ENCODE data around the gene PRLH.

DNA sequence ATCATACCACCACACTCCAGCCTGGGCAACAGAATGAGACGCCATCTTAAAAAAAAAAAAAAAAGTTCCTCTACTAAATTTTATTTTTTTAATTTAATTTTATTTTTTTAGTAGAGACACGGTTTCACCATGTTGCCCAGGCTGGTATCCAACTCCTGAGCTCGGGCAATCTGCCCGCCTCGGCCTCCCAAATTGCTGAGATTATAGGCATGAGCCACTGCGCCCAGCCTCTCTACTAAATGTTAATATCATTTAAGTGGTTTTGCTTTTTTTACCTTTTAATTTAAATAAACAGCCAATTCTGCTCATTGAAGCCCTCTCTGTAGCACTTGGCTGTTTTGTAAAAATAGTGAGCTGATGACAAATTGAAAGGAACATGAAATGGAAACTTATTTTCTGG is 15.0 kb downstream of the PRLH start:
- TF ChIP-seq, protein P1, sequence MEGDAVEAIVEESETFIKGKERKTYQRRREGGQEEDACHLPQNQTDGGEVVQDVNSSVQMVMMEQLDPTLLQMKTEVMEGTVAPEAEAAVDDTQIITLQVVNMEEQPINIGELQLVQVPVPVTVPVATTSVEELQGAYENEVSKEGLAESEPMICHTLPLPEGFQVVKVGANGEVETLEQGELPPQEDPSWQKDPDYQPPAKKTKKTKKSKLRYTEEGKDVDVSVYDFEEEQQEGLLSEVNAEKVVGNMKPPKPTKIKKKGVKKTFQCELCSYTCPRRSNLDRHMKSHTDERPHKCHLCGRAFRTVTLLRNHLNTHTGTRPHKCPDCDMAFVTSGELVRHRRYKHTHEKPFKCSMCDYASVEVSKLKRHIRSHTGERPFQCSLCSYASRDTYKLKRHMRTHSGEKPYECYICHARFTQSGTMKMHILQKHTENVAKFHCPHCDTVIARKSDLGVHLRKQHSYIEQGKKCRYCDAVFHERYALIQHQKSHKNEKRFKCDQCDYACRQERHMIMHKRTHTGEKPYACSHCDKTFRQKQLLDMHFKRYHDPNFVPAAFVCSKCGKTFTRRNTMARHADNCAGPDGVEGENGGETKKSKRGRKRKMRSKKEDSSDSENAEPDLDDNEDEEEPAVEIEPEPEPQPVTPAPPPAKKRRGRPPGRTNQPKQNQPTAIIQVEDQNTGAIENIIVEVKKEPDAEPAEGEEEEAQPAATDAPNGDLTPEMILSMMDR (conservative IDR thresholded peaks at IDR 0.05 in 1 of 2, IDR thresholded peaks at IDR 0.05 in 1 of 2; ENCODE audit: low read depth in 1 of 2, low read length in 2 of 2), result no peak
- no peak for TF ChIP-seq EZH2 (IDR thresholded peaks at IDR 0.05; ENCODE audit: low read length, missing control alignments)

All from fibroblast of lung (primary cell).